ENCODE data around the gene CNTNAP2. TPM values are rescaled to one million over a fixed set of nuclear protein-coding genes. Genes with fewer than 3 reads are reported as not detected.
A peak's percentile ranks its signal among the peaks of the same experiment; 100 is the strongest.

CNTNAP2 gene
- total RNA-seq, 3 donors from 2014 or later (not counting 1 experiment from before 2014, with no cell fraction given): 0.18 to 1.1 TPM; not detected in 1

- intact Hi-C loops (cut with micrococcal nuclease): no loop called here
- DNase-seq (no peak), ATAC-seq (no peak)
- Histone ChIP-seq H3K27ac (ENCODE audit: low read length) (no peak overlapping the region), H3K4me3 (ENCODE audit: low read length) (no peak overlapping the region), H3K27me3 (ENCODE audit: control insufficient read depth, insufficient read depth, low read length) (peaks cover 19% of the 10 kb centered on the region), H3K9me3 (ENCODE audit: control insufficient read depth, insufficient read depth, low read length) (no peaks in the 10 kb centered on the region), H3K4me1 (ENCODE audit: control insufficient read depth, insufficient read depth, low read length) (peaks cover 9% of the 10 kb centered on the region), H3K36me3 (ENCODE audit: control insufficient read depth, insufficient read depth, low read length) (no peaks in the 10 kb centered on the region)
- Mint-ChIP-seq H3K4me1 (peaks cover 13 to 15% of the 10 kb centered on the region in 2 donors), H3K27me3 (ENCODE audit: low read depth in 2 of 2) (peaks cover 58 to 84% of the 10 kb centered on the region in 2 donors), H3K9me3 (no peaks in the 10 kb centered on the region), H3K27ac (no peak overlapping the region), H3K4me3 (no peak overlapping the region), H3K36me3 (no peaks in the 10 kb centered on the region)
- WGBS (ENCODE audit: insufficient coverage): 77% methylated on average over 10 of the region's 11 CpGs
- no peak for TF ChIP-seq CTCF (IDR thresholded peaks at IDR 0.05)
These were observed 2220.8 kb downstream of the CNTNAP2 start for GRCh38 chr7:148337246-148337965.

DNA sequence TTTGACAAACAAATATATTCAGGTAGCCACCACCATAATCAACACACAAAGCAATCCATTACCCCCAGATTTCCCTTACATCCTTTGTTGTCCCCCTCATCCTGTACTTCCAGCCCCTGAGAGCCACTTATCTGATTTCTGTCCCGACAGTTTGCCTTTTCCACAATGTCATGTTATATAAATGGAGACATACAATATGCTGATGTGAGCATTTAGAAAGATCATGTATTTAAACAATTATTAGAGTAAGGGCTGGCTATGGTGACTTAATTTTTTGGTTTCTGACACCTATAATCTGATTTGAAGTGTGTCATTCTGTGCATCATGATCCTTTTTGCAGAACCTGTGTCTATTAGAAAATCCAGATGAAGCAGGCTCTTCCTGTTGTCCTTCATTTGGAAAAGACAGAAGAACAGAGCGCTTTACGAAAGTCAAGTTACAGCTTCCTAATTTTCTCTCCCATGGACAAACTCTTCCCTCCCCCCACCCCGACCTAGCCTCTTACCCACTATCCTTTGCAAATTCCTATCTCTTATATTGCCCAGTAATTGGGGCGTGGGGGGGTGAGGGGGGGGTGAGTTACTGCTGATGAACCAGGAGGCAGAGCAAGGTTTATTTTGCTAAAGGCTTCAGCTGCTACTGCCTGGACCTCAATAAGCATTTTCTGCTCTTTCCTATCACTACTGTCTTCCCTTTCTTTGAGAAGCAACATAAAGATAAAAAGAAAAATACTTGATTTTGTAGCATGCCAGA, 2221.6 kb downstream of the CNTNAP2 start:
- H3K4me3 ChIP-seq (ENCODE audit: low read length): no peak overlapping the region
- peak overlapping the region; percentile 47 for H3K4me3 Mint-ChIP-seq

DNA sequence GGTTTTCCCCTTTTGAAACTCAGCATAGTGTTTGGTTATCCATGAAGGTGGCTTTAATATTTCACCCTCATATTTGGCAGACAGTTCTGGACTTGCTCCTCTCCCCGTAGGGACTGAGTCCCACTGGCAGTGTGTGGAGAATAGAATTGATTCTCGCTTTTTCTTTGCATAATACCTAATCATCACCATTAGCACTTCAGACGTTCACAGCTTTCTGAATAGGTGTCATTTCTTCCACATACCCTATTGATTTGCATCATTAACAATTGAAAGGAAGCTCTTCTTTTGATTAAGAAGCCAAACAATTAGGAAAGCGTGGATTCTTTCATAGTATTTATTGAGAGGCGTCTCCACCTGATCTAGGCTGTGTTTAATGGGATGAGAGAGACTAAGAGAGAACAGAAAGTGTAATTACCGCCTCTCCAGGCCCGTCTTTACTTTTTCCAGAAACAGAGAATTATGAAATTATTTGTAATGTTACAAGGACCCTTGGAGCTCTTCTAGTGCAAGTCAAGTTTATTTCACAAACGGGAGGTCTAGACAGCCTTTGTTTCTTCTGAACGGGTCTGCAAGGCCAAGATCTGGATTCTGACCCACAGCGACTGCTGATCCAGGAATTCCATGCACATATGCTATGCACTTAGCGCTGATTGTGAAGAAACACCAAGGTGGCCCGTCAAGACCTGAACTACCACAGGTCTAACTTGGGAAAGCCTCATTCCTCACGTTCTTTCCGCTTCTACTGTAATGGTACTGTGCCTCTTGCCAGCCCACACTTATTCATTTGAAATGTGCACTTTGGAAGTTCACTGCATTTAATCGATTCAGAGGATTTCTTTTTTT, 2224.1 kb downstream of the CNTNAP2 start:
- Histone ChIP-seq H3K36me3 (ENCODE audit: control insufficient read depth, insufficient read depth, low read length) (no peaks in the 10 kb centered on the region), H3K4me3 (ENCODE audit: low read length) (no peak overlapping the region), H3K27ac (ENCODE audit: low read length) (no peak overlapping the region), H3K4me1 (ENCODE audit: control insufficient read depth, insufficient read depth, low read length) (peaks cover 9% of the 10 kb centered on the region), H3K9me3 (ENCODE audit: control insufficient read depth, insufficient read depth, low read length) (no peaks in the 10 kb centered on the region), H3K27me3 (ENCODE audit: control insufficient read depth, insufficient read depth, low read length) (peaks cover 19% of the 10 kb centered on the region)
- DNase-seq (no peak), ATAC-seq (no peak)
- no peak for TF ChIP-seq CTCF (IDR thresholded peaks at IDR 0.05)
- peaks cover 13 to 15% of the 10 kb centered on the region in 2 donors for H3K4me1 Mint-ChIP-seq
- H3K9me3 Mint-ChIP-seq: no peaks in the 10 kb centered on the region
- H3K27ac Mint-ChIP-seq: no peak overlapping the region
- intact Hi-C loops (cut with micrococcal nuclease): no loop called here
- H3K4me3 Mint-ChIP-seq: no peak overlapping the region
- no peaks in the 10 kb centered on the region for H3K36me3 Mint-ChIP-seq
- peaks cover 54 to 79% of the 10 kb centered on the region in 2 donors for H3K27me3 Mint-ChIP-seq (ENCODE audit: low read depth in 2 of 2)
- 81% methylated on average over 12 of the region's 15 CpGs for WGBS (ENCODE audit: insufficient coverage)

More for the DNA sequence above, 2221.6 kb downstream of the CNTNAP2 start:
- Mint-ChIP-seq H3K27me3 (ENCODE audit: low read depth in 2 of 2) (peaks cover 61 to 91% of the 10 kb centered on the region in 2 donors), H3K36me3 (no peaks in the 10 kb centered on the region), H3K4me1 (peaks cover 13 to 15% of the 10 kb centered on the region in 2 donors), H3K27ac (no peak overlapping the region), H3K9me3 (no peaks in the 10 kb centered on the region)
- H3K27me3 ChIP-seq (ENCODE audit: control insufficient read depth, insufficient read depth, low read length): peaks cover 19% of the 10 kb centered on the region
- TF ChIP-seq CTCF (IDR thresholded peaks at IDR 0.05): no peak
- no peaks in the 10 kb centered on the region for H3K9me3 ChIP-seq (ENCODE audit: control insufficient read depth, insufficient read depth, low read length)
- intact Hi-C loops (cut with micrococcal nuclease): no loop called here
- peaks cover 9% of the 10 kb centered on the region for H3K4me1 ChIP-seq (ENCODE audit: control insufficient read depth, insufficient read depth, low read length)
- H3K27ac ChIP-seq (ENCODE audit: low read length): no peak overlapping the region
- 46% methylated on average over 2 of the region's 5 CpGs for WGBS (ENCODE audit: insufficient coverage)
- ATAC-seq (no peak), DNase-seq (no peak)
- no peaks in the 10 kb centered on the region for H3K36me3 ChIP-seq (ENCODE audit: control insufficient read depth, insufficient read depth, low read length)

Measured in natural killer cell (primary cell).